HG03097 (cell line): ENCODE measurements around the gene STH.
"Not testable (repeated sequence)": the region's sequence is repeated elsewhere in the genome, so short reads cannot be mapped to it uniquely, and the experiment has no call there.

Experiments
- ATAC-seq: cut with Tn5 transposase; IDR thresholded peaks from one replicate; pipeline ENCODE4 v1.9.1; 2021; ENCODE audit not compliant: unreplicated experiment, low FRiP score

The STH gene, protein sequence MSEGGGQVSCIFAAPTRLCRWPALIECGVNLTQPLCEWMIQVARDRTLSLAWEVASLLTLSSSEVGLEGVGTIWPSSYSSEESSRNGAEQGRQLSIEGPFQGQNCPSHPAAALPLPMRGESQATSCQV

DNA sequence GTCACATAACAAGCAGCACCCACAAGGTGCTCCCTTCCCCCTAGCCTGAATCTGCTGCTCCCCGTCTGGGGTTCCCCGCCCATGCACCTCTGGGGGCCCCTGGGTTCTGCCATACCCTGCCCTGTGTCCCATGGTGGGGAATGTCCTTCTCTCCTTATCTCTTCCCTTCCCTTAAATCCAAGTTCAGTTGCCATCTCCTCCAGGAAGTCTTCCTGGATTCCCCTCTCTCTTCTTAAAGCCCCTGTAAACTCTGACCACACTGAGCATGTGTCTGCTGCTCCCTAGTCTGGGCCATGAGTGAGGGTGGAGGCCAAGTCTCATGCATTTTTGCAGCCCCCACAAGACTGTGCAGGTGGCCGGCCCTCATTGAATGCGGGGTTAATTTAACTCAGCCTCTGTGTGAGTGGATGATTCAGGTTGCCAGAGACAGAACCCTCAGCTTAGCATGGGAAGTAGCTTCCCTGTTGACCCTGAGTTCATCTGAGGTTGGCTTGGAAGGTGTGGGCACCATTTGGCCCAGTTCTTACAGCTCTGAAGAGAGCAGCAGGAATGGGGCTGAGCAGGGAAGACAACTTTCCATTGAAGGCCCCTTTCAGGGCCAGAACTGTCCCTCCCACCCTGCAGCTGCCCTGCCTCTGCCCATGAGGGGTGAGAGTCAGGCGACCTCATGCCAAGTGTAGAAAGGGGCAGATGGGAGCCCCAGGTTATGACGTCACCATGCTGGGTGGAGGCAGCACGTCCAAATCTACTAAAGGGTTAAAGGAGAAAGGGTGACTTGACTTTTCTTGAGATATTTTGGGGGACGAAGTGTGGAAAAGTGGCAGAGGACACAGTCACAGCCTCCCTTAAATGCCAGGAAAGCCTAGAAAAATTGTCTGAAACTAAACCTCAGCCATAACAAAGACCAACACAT lies at the start of gene STH:
STH (plus strand) TSS at position 264 of the 913 bp plus-strand sequence; CDS start at position 294, 30 bp downstream.
- no peak for ATAC-seq

DNA sequence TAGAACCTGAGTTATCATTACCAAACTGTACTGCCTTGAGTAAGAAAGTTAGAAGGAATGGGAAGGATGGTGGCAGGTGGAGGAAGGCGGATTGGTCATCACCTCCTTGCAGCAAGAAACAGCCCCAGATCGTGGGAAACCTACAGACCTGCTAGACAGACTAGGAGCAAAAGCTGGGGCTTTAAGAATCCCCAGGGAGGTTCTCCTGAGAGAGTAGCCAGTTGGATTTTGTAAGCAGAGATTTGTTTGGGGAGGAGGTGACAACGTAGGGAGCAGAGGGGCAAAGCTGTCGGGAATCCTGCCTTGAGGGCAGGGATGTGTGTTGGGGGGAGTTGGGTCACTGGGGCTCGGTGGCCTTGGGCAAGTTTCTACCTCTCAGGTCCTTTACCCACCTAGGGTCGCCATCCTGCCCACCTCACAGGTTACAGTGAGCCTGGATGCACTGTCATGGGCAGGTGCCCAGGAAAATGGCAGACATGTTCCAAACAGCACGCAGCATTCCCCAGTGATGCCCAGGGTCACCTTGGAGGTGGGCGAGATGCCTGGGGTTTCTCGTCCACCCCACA lies 49.2 kb upstream of the STH start:
- ATAC-seq = no peak

DNA sequence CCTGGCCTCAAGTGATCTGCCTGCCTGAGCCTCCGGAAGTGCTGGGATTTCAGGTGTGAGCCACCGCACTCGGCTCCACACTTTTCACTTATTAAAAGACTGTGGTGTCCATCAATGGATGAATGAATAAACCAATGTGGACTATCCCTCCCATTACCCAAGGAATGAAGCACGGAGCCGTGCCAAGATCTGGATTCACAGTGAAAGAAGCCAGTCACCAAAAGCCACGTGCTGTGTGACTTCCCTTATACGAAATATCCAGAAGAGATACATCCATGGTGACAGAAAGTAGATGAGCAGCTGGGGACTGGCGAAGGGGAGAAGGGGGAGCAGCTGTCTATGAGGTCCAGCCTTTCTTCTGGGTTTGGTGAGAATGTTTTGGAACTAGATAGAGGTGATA lies 48.2 kb upstream of the STH start:
- ATAC-seq = no peak

DNA sequence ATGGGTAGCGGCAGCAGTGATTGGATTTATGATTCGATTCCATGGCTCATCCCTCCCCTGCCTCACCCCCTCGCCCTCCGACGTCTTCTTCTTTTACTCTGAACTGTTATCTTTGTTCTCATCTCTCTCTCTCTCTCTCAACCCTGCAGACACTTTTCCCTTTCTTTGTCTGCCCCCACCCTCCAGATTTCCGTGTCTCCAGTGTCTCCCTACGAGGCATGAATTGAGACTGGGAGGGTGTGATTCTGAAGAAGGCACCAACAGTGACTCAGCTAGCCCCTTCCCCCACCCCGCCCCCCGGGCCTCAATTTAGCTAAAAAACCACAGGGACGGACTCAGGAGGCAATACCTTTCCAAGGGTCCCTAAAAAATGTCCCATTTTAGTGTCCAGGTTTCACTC lies 47.6 kb upstream of the STH start:
- ATAC-seq = no peak

DNA sequence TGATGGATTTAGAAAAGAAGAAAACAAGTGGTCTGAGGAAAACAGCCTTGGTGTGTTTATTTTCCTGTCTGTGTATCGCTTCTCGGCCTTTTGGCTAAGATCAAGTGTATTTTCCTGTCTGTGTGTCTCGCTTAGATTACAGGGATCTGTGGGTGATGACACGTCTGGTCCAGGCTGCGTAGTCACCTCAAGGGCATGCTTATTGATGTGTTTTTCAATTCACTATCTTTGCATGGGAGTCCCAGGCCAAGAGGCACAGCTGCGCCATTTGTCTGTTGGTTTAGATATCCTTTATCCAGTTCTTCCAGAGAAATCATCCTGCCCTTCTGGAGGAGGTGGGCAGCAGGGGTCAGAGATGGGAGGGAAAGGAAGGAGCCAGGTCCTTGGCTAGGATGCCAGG lies 47.1 kb upstream of the STH start:
- ATAC-seq = no peak

DNA sequence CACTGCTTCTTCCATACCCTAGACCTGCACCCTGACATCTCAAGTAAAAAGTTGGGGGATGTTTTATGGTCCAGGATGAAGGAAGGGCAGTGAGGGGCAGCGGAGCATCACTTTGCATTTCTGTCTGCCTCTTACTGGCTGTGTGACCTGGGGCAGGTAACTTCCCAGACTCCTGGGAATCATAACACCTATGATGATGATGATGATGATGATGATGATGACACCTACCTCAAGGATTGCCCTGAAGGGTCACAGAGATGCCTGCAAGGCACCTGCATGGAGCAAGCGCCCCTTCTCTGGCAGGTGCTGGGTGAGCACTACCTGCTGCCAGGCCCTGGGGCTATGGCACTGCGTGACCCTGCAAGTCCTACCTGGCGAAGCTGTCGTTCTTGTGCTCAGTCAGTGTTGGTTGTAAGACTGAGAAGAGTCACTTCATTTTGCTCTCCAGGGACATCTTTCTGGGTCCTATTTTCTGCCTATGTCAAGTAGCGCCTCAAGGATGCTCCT lies 46.2 kb upstream of the STH start:
- ATAC-seq = no peak

DNA sequence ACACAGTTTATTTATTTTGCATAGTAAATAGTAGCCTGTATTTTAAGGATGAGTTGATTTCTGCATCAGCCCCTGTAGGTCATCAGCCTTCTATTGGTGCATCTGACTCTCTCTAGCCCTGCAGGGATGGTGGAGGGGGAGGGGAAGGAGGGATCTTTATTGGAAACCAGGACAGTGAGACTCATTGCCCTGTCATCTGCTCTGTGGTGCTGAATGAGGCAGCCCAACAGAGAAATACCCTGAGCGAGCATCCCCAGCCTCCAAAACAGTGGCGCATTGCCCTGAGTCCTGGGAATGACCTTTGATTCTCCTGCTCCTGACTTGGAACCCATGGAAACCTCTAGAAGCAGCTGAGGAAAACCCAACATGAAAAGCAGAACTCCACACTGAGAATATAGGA lies 45.5 kb upstream of the STH start:
- ATAC-seq = no peak

DNA sequence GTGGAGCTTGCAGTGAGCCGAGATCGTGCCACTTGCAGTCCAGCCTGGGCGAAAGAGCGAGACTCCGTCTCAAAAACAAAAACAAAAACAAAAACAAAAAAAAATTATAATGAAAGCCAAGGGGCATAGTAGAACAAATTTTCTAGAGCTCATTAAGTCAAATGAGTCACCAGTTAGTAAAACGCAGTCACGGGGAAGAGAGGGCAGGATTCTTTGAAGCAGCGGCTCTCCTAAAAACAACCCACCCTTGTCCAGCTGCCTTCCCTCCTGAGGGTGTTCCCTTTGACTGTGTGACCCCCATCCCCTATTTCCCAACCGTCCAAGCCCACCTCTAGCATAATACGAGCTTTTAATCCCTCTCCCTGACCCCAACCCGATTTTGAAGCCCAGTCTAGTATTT lies 44.1 kb upstream of the STH start:
- no peak for ATAC-seq

DNA sequence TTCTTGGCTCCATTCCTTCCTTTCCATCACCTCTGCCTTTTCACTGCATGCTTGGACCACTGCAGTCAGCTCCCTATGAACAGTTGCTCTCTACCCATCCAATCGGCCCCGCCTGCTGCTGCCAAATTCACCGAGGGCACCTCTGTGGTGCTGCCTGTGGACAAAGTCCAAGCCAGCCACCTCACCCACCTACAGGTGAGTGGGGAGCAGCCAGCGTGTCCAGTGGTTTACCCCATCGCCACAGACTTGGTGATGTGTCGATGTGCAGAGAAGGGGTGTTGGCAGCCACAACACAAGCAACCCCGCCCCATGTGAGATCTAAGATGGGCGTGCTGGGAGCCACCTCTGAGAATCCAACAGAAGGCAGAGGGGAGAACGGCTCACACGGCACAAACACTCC lies 43.7 kb upstream of the STH start:
- no peak for ATAC-seq

DNA sequence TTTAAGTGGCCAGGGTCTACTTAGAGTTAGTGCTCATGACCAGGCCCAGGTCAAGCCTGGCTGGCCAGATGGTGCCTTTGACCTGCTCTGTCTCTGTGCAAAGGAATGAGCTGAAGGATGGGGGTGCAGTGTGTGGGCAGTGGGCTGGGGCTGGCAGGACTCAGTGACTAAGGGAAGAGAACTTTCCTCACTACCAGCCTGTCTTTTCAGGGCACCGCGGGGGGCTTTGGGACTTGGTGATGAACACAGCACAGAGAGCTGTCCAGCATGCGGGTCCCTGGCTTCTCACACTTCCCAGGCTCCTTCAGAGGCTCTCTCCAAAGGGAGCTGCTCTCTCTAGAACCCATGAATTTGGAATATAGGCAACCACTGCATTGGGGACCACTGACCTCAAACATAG lies 43.0 kb upstream of the STH start:
- no peak for ATAC-seq

DNA sequence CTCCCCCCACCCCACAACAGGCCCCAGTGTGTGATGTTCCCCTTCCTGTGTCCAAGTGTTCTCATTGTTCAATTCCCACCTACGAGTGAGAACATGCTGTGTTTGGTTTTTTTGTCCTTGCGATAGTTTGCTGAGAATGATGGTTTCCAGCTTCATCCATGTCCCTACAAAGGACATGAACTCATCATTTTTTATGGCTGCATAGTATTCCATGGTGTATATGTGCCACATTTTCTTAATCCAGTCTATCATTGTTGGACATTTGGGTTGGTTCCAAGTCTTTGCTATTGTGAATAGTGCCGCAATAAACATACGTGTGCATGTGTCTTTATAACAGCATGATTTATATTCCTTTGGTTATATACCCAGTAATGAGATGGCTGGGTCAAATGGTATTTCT lies 42.3 kb upstream of the STH start:
- not testable (repeated sequence) for ATAC-seq

DNA sequence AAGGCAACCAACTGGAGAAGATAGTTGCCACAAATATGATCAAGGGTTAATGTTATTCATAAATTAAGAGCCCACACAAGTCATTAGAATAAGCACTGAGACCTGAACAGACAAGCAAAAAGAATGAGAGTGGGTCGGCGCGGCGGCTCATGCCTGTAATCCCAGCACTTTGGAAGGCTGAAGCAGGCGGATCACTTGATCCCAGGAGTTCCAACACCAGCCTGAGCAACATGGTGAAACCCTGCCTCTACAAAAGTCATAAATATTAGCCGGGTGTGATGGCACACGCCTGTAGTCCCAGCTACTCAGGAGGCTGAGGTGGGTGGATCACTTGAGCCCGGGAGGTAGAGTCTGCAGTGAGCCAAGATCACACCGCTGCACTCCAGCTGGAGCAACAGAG lies 40.7 kb upstream of the STH start:
- ATAC-seq = no peak

DNA sequence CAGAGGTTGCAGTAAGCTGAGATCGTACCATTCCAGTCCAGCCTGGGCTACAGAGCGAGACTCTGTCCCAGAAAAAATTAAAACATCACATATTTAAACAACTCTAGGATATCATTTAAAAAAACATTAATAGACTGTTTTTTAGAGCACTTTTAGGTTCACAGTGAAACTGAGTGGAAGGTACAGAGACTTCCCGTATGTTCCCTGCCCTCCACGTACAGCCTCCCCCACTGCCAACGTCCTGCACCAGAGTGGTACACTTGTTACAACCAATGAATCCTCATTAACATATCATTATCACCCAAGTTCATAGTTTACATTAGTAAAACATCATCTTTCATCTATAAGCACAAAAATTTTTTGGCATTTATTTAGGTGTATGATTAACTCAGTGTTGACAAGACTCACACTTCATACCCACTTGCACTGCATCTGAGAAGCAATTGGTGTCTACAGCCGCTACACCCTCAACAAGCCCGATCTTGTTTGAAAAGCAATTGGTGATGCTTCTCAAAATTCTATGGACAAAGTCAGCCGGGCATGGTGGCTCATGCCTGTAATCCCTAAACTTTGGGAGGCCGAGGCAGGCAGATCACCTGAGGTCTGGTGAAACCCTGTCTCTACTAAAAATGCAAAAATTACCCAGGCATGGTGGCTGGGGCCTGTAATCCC lies 39.9 kb upstream of the STH start:
- no peak for ATAC-seq

DNA sequence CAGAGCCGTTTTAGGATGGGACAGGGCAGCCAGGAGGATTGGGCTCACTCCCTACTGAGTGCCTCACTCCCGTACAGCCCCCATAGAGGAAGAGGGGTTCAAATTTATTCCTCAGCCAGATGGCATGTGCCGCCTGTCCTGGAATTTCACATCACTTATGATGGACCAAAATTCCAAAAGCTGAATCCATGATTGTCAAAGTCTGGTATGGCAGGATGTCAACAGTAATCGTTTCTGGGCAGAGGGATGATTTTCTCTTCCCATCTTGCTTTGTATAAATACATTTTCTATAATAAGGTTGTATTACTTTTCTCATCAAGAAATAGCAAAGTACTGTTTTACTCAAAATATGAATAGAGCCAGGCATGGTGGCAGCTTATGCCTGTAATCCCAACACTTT lies 38.7 kb upstream of the STH start:
- ATAC-seq = no peak

DNA sequence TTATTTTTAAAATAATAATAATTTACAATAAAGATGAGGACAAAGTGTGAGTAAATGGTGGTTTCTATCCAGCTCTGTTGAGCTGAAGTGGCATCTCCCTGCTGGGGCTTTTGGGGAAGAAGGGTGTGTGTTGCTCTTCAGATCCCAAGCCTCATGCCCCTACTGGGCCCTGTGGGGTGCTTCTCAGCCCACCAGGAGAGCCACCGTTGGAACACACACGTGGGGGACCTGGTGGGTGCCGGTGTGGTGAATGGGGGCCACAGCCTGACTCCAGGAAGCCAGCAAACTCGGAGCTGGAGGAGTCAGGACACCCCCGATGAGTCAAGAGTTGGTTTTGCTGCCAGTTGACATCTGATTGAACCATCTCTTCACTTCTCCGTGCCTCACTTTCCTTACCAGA lies 37.8 kb upstream of the STH start:
- no peak for ATAC-seq

DNA sequence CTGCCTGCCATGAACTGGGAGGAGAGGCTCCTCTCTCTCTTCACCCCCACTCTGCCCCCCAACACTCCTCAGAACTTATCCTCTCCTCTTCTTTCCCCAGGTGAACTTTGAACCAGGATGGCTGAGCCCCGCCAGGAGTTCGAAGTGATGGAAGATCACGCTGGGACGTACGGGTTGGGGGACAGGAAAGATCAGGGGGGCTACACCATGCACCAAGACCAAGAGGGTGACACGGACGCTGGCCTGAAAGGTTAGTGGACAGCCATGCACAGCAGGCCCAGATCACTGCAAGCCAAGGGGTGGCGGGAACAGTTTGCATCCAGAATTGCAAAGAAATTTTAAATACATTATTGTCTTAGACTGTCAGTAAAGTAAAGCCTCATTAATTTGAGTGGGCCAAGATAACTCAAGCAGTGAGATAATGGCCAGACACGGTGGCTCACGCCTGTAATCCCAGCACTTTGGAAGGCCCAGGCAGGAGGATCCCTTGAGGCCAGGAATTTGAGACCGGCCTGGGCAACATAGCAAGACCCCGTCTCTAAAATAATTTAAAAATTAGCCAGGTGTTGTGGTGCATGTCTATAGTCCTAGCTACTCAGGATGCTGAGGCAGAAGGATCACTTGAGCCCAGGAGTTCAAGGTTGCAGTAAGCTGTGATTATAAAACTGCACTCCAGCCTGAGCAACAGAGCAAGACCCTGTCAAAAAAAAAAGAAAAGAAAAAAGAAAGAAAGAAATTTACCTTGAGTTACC lies 36.7 kb upstream of the STH start:
- no peak for ATAC-seq

DNA sequence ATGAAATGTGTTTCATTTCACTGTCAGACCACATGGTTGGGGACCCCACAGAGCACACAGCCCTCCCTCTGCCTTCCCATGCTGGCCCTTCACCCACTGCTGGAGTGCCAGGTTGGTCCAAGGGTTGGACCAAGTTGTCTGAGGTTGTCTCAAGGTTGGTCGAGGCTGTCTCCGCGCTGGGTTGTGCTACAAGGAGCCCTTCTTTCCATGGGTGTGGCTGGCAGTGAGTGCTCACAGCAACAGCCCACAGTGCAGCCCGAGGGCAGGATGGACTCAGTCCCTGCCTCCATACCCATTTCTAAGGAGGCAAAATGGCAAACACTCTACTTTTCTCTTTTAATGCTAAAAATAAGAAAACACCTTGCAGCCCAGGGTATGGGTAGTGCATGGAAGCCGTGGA lies 35.8 kb upstream of the STH start:
- ATAC-seq = no peak

DNA sequence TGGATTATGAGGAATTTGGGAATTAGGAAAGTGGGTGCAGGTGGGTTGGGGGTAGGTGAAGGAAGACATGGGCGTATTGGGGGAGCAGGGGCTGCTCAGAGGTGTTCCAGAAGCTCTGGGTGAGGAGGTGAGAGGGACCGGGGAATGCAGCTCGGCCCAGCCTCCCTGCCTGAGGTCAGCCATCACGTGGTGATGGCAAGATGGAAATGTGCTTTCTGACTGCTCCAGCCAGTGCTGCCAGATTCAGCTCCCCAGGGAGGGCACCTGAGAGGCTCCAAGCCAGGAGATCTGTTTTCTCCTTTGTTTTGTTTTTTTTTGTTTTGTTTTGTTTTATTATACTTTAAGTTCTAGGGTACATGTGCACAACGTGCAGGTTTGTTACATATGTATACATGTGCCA lies 35.2 kb upstream of the STH start:
- ATAC-seq = no peak

DNA sequence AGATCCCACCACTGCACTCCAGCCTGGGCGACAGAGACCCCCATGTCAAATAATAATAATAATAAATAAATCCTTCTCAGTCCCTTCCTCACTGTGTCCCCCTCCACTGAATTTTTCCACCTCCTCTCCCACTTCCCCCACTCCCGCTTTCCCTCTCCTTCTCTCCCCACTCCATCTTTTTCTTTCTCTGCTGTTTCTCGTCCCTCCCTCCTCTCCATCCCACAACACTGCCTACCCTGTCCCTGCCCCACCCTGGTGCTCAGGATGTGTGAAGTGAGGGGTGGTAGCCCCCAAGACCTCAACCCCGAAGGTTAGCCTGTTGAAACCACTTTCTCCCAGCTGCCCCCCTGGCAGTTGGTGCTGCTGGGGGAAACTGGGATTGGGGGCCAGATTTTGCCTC lies 34.4 kb upstream of the STH start:
- no peak for ATAC-seq

DNA sequence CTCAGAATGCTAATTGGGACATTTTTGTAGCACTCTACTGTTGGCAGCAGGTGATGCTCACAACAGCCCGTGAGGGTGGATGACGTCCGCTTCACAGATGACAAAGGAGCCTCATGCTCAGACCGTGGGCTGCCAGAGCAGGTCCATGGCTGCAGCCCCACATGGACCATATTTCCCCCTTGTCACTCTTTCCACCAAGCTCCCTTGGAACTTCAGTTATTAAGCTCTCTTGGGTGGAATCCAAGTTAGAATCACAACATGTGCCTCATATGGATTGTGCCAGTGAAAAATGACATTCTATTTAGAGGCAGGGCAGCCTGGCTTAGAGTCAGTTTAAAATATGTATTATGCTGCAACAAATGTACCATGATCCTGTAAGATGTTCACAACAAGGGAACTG lies 33.2 kb upstream of the STH start:
- no peak for ATAC-seq
